ENCODE data around the gene EIF4A2. TPM values are rescaled to one million over a fixed set of nuclear protein-coding genes. Genes with fewer than 3 reads are reported as not detected.
"Not testable (repeated sequence)": the region's sequence is repeated elsewhere in the genome, so short reads cannot be mapped to it uniquely, and the experiment has no call there.

Gene EIF4A2
- total and polyA plus RNA-seq, 9 of the 15 experiments (the other 6 are each of a cell fraction or from before 2014, with no cell fraction given), result 307 to 754 (median 435) TPM

DNA sequence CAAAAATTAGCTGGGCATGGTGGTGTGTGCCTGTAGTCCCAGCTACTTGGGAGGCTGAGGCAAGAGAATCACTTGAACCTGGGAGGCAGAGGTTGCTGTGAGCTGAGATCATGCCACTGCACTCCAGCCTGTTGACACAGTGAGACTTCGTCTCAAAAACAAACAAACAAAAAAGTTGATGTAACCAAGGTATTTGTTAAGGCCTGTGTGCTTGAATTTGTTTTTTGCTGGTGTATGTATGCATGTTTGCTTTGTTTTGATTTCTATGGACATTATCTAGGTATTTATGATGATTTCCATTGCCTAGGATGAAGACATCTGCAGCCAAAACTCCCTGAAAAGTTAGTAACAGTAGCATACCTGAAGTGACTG is 39.0 kb downstream of the EIF4A2 start:
- in situ Hi-C loops (cut with MboI); H2AFZ ChIP-seq (ENCODE audit: low read depth, low read length); H3K9ac ChIP-seq (ENCODE audit: insufficient read depth in 1 of 2, low read depth in 2 of 2, low read length in 2 of 2); H3K4me3 ChIP-seq; H3K9me3 ChIP-seq (replicated peaks; ENCODE audit: control insufficient read depth, insufficient read depth, low read depth, low read length); H3K27me3 ChIP-seq (ENCODE audit: control insufficient read depth in 2 of 2, insufficient read depth in 2 of 2, low read length in 2 of 2); H3K36me3 ChIP-seq (ENCODE audit: control insufficient read depth, insufficient read depth, low read length); H4K20me1 ChIP-seq (replicated peaks; ENCODE audit: control insufficient read depth, insufficient read depth, low read length); H3K4me2 ChIP-seq (ENCODE audit: insufficient read depth, low read length); BruUV-seq (replicated peaks); H3K9me1 ChIP-seq (ENCODE audit: control insufficient read depth, insufficient read depth, low read length); FAIRE-seq; DNase-seq (ENCODE audit: extremely low read depth in 1 of 4, low spot score in 3 of 4); ATAC-seq; H3K27ac ChIP-seq (ENCODE audit: extremely low read depth, low read depth, low read length): not testable (repeated sequence)
- Histone ChIP-seq H3K79me2 (ENCODE audit: control insufficient read depth, insufficient read depth, low read length) (peaks cover 15% of the 10 kb centered on the region), H3K4me1 (replicated peaks in 1 of 2; ENCODE audit: control insufficient read depth in 2 of 2, insufficient read depth in 2 of 2, low read length in 2 of 2) (peaks cover 19 to 32% of the 10 kb centered on the region in 2 experiments; a peak in 4 of 5 replicates)
- intact Hi-C loops (cut with micrococcal nuclease), result loop anchor here (5.0 to 10.0 kb wide), 3 partner anchors 65 to 838 kb away; no protein-coding TSS in a partner anchor
- ChIA-PET CTCF (ENCODE audit: low intra/inter-chr PET ratio) (interaction anchor here (0.7 to 1.9 kb wide), 3 partner anchors 207 to 1161 kb away, joined by 3 to 13 read pairs (median 4); no protein-coding TSS in a partner anchor), POLR2A (interaction anchor here (0.8 to 1.8 kb wide), 5 partner anchors 15 to 237 kb away, joined by 3 to 7 read pairs (median 5); partner anchors contain the start of gene EIF4A2)
- 15% methylated on average over 1 of the region's 1 CpG for WGBS (ENCODE audit: insufficient coverage, low coverage, missing lambda C conversion rate)

DNA sequence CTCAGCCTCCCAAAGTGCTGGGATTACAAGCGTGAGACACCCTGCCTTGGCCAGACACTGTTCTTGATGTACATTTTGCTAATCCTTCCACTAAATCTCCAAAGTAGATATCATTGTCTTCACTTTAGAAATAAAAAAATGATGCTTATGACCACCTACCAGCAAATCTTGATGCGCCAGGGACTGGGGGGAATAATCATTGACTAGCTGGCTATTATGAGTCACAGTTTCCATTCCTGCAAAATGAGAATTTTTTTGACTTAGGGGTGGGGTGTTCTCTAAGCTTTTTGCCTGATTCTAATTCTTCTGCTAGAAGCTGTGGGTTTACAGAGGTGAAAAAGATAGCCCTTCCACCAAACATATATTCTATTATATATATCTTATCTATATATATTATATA is 40.0 kb downstream of the EIF4A2 start:
- 52% methylated on average over 2 of the region's 2 CpGs for WGBS (ENCODE audit: insufficient coverage, low coverage, missing lambda C conversion rate)
- no peak for FAIRE-seq
- H2AFZ ChIP-seq (ENCODE audit: low read depth, low read length), result no peak overlapping the region
- CTCF ChIA-PET (ENCODE audit: low intra/inter-chr PET ratio), result no interaction called here
- no peak overlapping the region for H3K4me3 ChIP-seq
- H3K27ac ChIP-seq (ENCODE audit: extremely low read depth, low read depth, low read length), result no peak overlapping the region
- no peaks in the 10 kb centered on the region for H4K20me1 ChIP-seq (replicated peaks; ENCODE audit: control insufficient read depth, insufficient read depth, low read length)
- H3K36me3 ChIP-seq (ENCODE audit: control insufficient read depth, insufficient read depth, low read length), result no peaks in the 10 kb centered on the region
- in situ Hi-C loops (cut with MboI) (no loop called here), intact Hi-C loops (cut with micrococcal nuclease) (loop anchor here (5.0 to 10.0 kb wide), 3 partner anchors 66 to 839 kb away; no protein-coding TSS in a partner anchor)
- H3K79me2 ChIP-seq (ENCODE audit: control insufficient read depth, insufficient read depth, low read length), result peaks cover 15% of the 10 kb centered on the region
- H3K27me3 ChIP-seq (ENCODE audit: control insufficient read depth in 2 of 2, insufficient read depth in 2 of 2, low read length in 2 of 2), result no peaks in the 10 kb centered on the region
- H3K4me1 ChIP-seq (replicated peaks in 1 of 2; ENCODE audit: control insufficient read depth in 2 of 2, insufficient read depth in 2 of 2, low read length in 2 of 2), result peaks cover 19 to 37% of the 10 kb centered on the region in 2 experiments; a peak in 4 of 5 replicates
- ATAC-seq, result no peak
- DNase-seq (ENCODE audit: extremely low read depth in 1 of 4, low spot score in 3 of 4), result peak in 1 of 4 experiments; percentile 28
- H3K4me2 ChIP-seq (ENCODE audit: insufficient read depth, low read length), result no peak overlapping the region
- no peaks in the 10 kb centered on the region for H3K9me3 ChIP-seq (replicated peaks; ENCODE audit: control insufficient read depth, insufficient read depth, low read depth, low read length)
- POLR2A ChIA-PET, result interaction anchor here (0.7 kb wide), 1 partner anchor 39 kb away, joined by 3 read pairs; no protein-coding TSS in a partner anchor
- no peaks in the 10 kb centered on the region for H3K9me1 ChIP-seq (ENCODE audit: control insufficient read depth, insufficient read depth, low read length)
- H3K9ac ChIP-seq (ENCODE audit: insufficient read depth in 1 of 2, low read depth in 2 of 2, low read length in 2 of 2), result no peak overlapping the region
- no TSS peak for BruUV-seq (replicated peaks)
- TF ChIP-seq AFF4 (CRISPR knock-in tag; IDR thresholded peaks at IDR 0.05), result no peak
- TF ChIP-seq, protein P1, sequence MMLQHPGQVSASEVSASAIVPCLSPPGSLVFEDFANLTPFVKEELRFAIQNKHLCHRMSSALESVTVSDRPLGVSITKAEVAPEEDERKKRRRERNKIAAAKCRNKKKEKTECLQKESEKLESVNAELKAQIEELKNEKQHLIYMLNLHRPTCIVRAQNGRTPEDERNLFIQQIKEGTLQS (IDR thresholded peaks at IDR 0.05), result peak; percentile 33; the same call in 1 of the 2 replicates
- TF ChIP-seq, protein P1 (CRISPR knock-in tag; conservative IDR thresholded peaks at IDR 0.05), result no peak

Data from K562 (cell line).